K562 (cell line): ENCODE measurements around the gene RNU6-1. TPM values are rescaled to one million over a fixed set of nuclear protein-coding genes. Genes with fewer than 3 reads are reported as not detected.

Experiments used
- ATAC-seq: fragments of 200-7000 bp; cut with Tn5 transposase; 3 replicates; pipeline ENCODE4 v1.9.1; 2020; ENCODE audit warnings: moderate library complexity
- BruUV-seq: library from RNA; stranded (reverse); fragments of 400-500 nt; replicated peaks from 2 replicates; lab custom pipeline; 2021; lab: Mats Ljungman, UMichigan
- CTCF ChIA-PET: fragments of 300-600 bp; formaldehyde crosslinking; extraction: SDS; loops from one replicate; lab custom pipeline; 2021; ENCODE audit warnings: low intra/inter-chr PET ratio; lab: Yijun Ruan, JAX
- POLR2A ChIA-PET: fragments of 300-600, 350-650 bp; sonication (Branson Sonifier 250); formaldehyde crosslinking; extraction: SDS; loops from one replicate; lab custom pipeline; 2021; ENCODE audit warnings: antibody characterized with exemption, inconsistent platforms; lab: Yijun Ruan, JAX
- DNase-seq, 4 experiments: peaks; one replicate each; pipeline versions ENCODE4 v3.0.0 to v3.0.0-alpha.2; 2011 to 2018; ENCODE audit warnings: low spot score in 3 of 4, mixed read lengths in 3 of 4; ENCODE audit errors: extremely low read depth in 1 of 4
- FAIRE-seq: peaks from 2 replicates; lab custom pipeline; 2011; peaks lifted over from hg19 to GRCh38; lab: Jason Lieb, UNC
- H2AFZ ChIP-seq: 2 replicates; pipeline ENCODE4 v1.6.0; 2011; ENCODE audit warnings: low read depth, low read length, control low read depth, inconsistent platforms
- H3K27ac ChIP-seq: fragments of 200-600 bp; 3 replicates; pipeline ENCODE4 v1.8.0; 2011; ENCODE audit warnings: low read depth, mild to moderate bottlenecking, control low read depth, inconsistent platforms, low read length, moderate library complexity, mixed read lengths; ENCODE audit errors: extremely low read depth
- H3K27me3 ChIP-seq, 2 experiments: fragments of 300-600 bp in 1 of 2; 2 replicates in 1 of 2; 3 replicates in 1 of 2; pipeline versions ENCODE4 v1.6.0 to v1.8.0; 2011; ENCODE audit warnings: inconsistent platforms in 2 of 2, low read length in 2 of 2, mild to moderate bottlenecking in 1 of 2, mixed read lengths in 1 of 2, moderate library complexity in 1 of 2; ENCODE audit not compliant: control insufficient read depth in 2 of 2, insufficient read depth in 2 of 2
- H3K36me3 ChIP-seq: fragments of 300-600 bp; 3 replicates; pipeline ENCODE4 v1.8.0; 2011; ENCODE audit warnings: mild to moderate bottlenecking, low read length, inconsistent platforms; ENCODE audit not compliant: control insufficient read depth, insufficient read depth
- H3K4me1 ChIP-seq, 2 experiments: fragments of 200-600 bp in 1 of 2; replicated peaks in 1 of 2; 2 replicates in 1 of 2; 3 replicates in 1 of 2; pipeline versions ENCODE4 v1.5.1 to v1.8.0; 2011; ENCODE audit warnings: inconsistent platforms in 2 of 2, low read length in 2 of 2, mild to moderate bottlenecking in 1 of 2, mixed read lengths in 1 of 2, moderate library complexity in 1 of 2; ENCODE audit not compliant: control insufficient read depth in 2 of 2, insufficient read depth in 2 of 2
- H3K4me2 ChIP-seq: 2 replicates; pipeline ENCODE4 v1.6.1; 2011; ENCODE audit warnings: low read length, control low read depth, inconsistent platforms, mixed read lengths; ENCODE audit not compliant: insufficient read depth
- H3K4me3 ChIP-seq: fragments of 200-600 bp; sonication (generic), shearing (Covaris generic); 2 replicates; pipeline ENCODE4 v1.5.1; 2016; ENCODE audit warnings: control low read depth, inconsistent platforms
- H3K79me2 ChIP-seq: fragments of 200-600 bp; 3 replicates; pipeline ENCODE4 v1.8.0; 2011; ENCODE audit warnings: low read length, inconsistent platforms; ENCODE audit not compliant: control insufficient read depth, insufficient read depth
- H3K9ac ChIP-seq, 2 experiments: 2 replicates each; pipeline versions ENCODE4 v1.6.0 to v1.6.1; 2011; ENCODE audit warnings: low read depth in 2 of 2, low read length in 2 of 2, control low read depth in 1 of 2, inconsistent platforms in 1 of 2, mild to moderate bottlenecking in 1 of 2, mixed read lengths in 1 of 2; ENCODE audit not compliant: insufficient read depth in 1 of 2
- H3K9me1 ChIP-seq: one replicate; pipeline ENCODE4 v1.6.0; 2011; ENCODE audit warnings: inconsistent platforms, mild to moderate bottlenecking, low read length, moderate library complexity; ENCODE audit not compliant: control insufficient read depth, insufficient read depth
- H3K9me3 ChIP-seq: replicated peaks from 2 replicates; pipeline ENCODE4 v1.5.1; 2011; ENCODE audit warnings: low read depth, low read length, inconsistent platforms; ENCODE audit not compliant: control insufficient read depth, insufficient read depth
- H4K20me1 ChIP-seq: replicated peaks from 2 replicates; pipeline ENCODE4 v1.6.1; 2011; ENCODE audit warnings: low read length, inconsistent platforms, mixed read lengths; ENCODE audit not compliant: control insufficient read depth, insufficient read depth
- U2AF2 ChIP-seq: fragments of 200-400 bp; formaldehyde crosslinking; optimal IDR thresholded peaks from 2 replicates; pipeline ENCODE3; 2017; ENCODE audit warnings: low read depth, mild to moderate bottlenecking, low read length
- ZNF57 ChIP-seq: fragments of 450-650 bp; formaldehyde crosslinking; IDR thresholded peaks from 2 replicates; pipeline ENCODE4 v1.4.0; 2020; ENCODE audit warnings: mild to moderate bottlenecking, moderate library complexity
- WGBS: fragments of 100-300 bp; shearing (Covaris generic); methylation state at CpG from one replicate; pipeline ENCODE4 v1.1.6; 2016; ENCODE audit warnings: low coverage, mixed read lengths; ENCODE audit not compliant: insufficient coverage; ENCODE audit errors: missing lambda C conversion rate; 5-methylcytosine and 5-hydroxymethylcytosine counted together
- in situ Hi-C: fragments of 300-500 bp; cut with MboI; formaldehyde crosslinking; loops from 4 replicates; pipeline ENCODE4 v1.15.0; 2018; ENCODE audit warnings: inconsistent platforms, mixed read lengths
- intact Hi-C: fragments of 100-400 bp; cut with micrococcal nuclease; formaldehyde crosslinking; loops from 2 replicates; pipeline ENCODE4 v1.14.2; 2022
- polyA plus RNA-seq, 8 experiments: library from polyadenylated mRNA; depleted of rRNA in 4 of 8; stranded (reverse) in 5 of 8; unstranded in 3 of 8; fragments of >200 nt; fragmentation: Nextera tagmentation in 2 of 8; fragmentation: Illumina TruSeq in 1 of 8; extraction: Ambion mirVana in 2 of 8; extraction: Trizol in 1 of 8; gene quantifications; 2 replicates each; pipeline versions ENCODE4 v1.2.1 to v1.2.3, GENCODE V29; 2011 to 2014; ENCODE audit warnings: inconsistent platforms in 1 of 8, missing spikeins in 1 of 8
- total RNA-seq, 7 experiments: library from RNA; depleted of rRNA in 6 of 7; stranded (reverse); fragments of >200 nt in 6 of 7; fragmentation: Illumina TruSeq in 2 of 7; extraction: Trizol in 2 of 7; gene quantifications; 2 replicates each; pipeline versions ENCODE4 v1.2.1 to v1.2.3, GENCODE V29; 2011 to 2021; ENCODE audit warnings: low replicate concordance in 1 of 7
- TF ChIP-seq, protein P1 (sequence below): sonication (generic); formaldehyde crosslinking; IDR thresholded peaks from 2 replicates; pipeline ENCODE4 v1.8.1; 2023; ENCODE audit warnings: mild to moderate bottlenecking, missing genetic modification reagents
- TF ChIP-seq, protein P2 (sequence below), 2 experiments: fragments of 450-650 bp; formaldehyde crosslinking in 1 of 2; IDR thresholded peaks; 2 replicates each; pipeline versions ENCODE4 v1.4.0 to v1.6.1; 2014 to 2020; ENCODE audit warnings: mild to moderate bottlenecking in 2 of 2, borderline replicate concordance in 1 of 2, low read depth in 1 of 2

Gene RNU6-1
- total and polyA plus RNA-seq, 9 of the 15 experiments (the other 6 are each of a cell fraction or from before 2014, with no cell fraction given): not detected

DNA sequence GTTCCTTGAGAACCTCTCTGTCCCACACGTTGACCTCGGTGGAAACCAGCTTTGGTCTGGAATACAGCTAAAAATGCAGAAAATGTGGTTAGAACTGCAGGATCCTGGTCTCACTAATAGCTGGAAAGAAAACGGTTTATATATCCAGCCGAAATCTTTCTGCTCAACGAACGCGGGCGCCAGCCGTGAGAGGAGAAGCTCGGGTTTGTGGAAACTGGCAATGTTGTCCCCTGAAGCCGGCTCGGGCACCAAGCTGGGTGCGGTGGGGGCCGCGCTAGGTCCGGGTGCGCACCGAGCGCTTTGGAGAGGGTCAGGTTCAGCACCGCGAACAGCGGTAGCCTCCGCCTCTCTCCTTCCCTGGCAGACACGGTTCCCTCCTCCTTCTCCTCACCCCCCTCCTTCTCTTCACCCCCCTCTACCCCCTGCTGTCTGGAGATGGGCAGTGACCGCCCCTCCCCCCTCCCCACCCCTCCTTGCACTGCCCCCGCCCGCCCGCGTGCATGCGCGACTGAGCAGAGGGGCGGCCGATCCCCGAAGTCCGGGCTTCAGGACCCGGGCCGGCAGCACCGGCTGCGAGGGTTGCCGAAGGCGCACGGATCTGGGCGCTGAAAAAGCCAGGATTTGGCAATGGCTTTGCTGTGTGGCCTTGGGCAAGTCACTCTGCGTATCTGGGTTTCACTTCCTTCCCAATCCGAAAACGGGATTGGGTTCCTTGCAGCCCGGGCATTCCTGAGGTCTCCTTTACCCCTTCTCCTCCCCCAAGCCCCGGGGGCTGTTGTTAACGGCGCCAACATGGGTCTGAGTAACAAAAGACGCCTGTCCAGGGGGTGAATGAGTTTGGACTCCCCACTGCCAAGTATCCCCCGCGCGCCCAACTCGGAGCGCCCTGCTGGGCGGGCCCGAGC, 14.6 kb downstream of the RNU6-1 start, which contains the start of gene SKOR1:
SKOR1 (plus strand) TSS at position 534 of the 905 bp plus-strand sequence; CDS start at position 628, 94 bp downstream.
- no peak within 1 kb of the TSS for H3K9ac ChIP-seq
- H3K4me2 ChIP-seq: no peak within 1 kb of the TSS
- POLR2A ChIA-PET: interaction anchor here (1.2 kb wide), 2 partner anchors 11 to 15 kb away, joined by 3 to 5 read pairs; no protein-coding TSS in a partner anchor
- no peaks in the 10 kb centered on the region for H3K36me3 ChIP-seq
- peaks cover 0 to 40% of the 10 kb centered on the region in 2 experiments; a peak in 2 of 5 replicates for H3K4me1 ChIP-seq
- DNase-seq: peak in 2 of 4 experiments; percentile 42 to 45
- no peak for TF ChIP-seq U2AF2
- TF ChIP-seq, protein P1, sequence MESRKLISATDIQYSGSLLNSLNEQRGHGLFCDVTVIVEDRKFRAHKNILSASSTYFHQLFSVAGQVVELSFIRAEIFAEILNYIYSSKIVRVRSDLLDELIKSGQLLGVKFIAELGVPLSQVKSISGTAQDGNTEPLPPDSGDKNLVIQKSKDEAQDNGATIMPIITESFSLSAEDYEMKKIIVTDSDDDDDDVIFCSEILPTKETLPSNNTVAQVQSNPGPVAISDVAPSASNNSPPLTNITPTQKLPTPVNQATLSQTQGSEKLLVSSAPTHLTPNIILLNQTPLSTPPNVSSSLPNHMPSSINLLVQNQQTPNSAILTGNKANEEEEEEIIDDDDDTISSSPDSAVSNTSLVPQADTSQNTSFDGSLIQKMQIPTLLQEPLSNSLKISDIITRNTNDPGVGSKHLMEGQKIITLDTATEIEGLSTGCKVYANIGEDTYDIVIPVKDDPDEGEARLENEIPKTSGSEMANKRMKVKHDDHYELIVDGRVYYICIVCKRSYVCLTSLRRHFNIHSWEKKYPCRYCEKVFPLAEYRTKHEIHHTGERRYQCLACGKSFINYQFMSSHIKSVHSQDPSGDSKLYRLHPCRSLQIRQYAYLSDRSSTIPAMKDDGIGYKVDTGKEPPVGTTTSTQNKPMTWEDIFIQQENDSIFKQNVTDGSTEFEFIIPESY: peak; percentile 54; the same call in 1 of the 2 replicates
- TF ChIP-seq, protein P2, sequence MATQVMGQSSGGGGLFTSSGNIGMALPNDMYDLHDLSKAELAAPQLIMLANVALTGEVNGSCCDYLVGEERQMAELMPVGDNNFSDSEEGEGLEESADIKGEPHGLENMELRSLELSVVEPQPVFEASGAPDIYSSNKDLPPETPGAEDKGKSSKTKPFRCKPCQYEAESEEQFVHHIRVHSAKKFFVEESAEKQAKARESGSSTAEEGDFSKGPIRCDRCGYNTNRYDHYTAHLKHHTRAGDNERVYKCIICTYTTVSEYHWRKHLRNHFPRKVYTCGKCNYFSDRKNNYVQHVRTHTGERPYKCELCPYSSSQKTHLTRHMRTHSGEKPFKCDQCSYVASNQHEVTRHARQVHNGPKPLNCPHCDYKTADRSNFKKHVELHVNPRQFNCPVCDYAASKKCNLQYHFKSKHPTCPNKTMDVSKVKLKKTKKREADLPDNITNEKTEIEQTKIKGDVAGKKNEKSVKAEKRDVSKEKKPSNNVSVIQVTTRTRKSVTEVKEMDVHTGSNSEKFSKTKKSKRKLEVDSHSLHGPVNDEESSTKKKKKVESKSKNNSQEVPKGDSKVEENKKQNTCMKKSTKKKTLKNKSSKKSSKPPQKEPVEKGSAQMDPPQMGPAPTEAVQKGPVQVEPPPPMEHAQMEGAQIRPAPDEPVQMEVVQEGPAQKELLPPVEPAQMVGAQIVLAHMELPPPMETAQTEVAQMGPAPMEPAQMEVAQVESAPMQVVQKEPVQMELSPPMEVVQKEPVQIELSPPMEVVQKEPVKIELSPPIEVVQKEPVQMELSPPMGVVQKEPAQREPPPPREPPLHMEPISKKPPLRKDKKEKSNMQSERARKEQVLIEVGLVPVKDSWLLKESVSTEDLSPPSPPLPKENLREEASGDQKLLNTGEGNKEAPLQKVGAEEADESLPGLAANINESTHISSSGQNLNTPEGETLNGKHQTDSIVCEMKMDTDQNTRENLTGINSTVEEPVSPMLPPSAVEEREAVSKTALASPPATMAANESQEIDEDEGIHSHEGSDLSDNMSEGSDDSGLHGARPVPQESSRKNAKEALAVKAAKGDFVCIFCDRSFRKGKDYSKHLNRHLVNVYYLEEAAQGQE (IDR thresholded peaks at IDR 0.05; ENCODE audit: borderline replicate concordance): peak; percentile 69
- TF ChIP-seq, protein P2 (CRISPR knock-in tag; IDR thresholded peaks at IDR 0.05; ENCODE audit: low read depth): no peak
- no peak for TF ChIP-seq ZNF57 (CRISPR knock-in tag)
- 31% methylated on average over 35 of the region's 58 CpGs for WGBS
- H2AFZ ChIP-seq: no peak within 1 kb of the TSS
- H3K79me2 ChIP-seq: no peaks in the 10 kb centered on the region
- in situ Hi-C loops: no loop called here
- BruUV-seq: no TSS peak
- CTCF ChIA-PET: no interaction called here
- peaks cover 8% of the 10 kb centered on the region for H4K20me1 ChIP-seq
- H3K9me1 ChIP-seq: no peaks in the 10 kb centered on the region
- no peak within 1 kb of the TSS for H3K27ac ChIP-seq
- peaks cover 32 to 48% of the 10 kb centered on the region in 2 experiments; a peak in 4 of 5 replicates for H3K27me3 ChIP-seq
- ATAC-seq: no peak
- FAIRE-seq: no peak
- no peaks in the 10 kb centered on the region; the same call in none of the 2 replicates for H3K9me3 ChIP-seq
- intact Hi-C loops: no loop called here
- H3K4me3 ChIP-seq: no peak within 1 kb of the TSS
